Stimulated activated CD4-positive, alpha-beta T cell treated with anti-CD3 and anti-CD28 coated beads, Interleukin-15, amount 100 ng/mL, for 1 hour (primary cell): ENCODE measurements around the gene MBNL3.
"Not testable (repeated sequence)": the region's sequence is repeated elsewhere in the genome, so short reads cannot be mapped to it uniquely, and the experiment has no call there.

Experiments
- DNase-seq, 2 donors: peaks; one replicate each; pipeline ENCODE4 v3.0.0-alpha.2; 2020; ENCODE audit warnings: low read depth in 1 of 2, low spot score in 1 of 2

Gene MBNL3

GRCh38 chrX:132378281-132378680, 110.6 kb downstream of the MBNL3 start:
- DNase-seq = no peak

GRCh38 chrX:132375941-132376340, 112.9 kb downstream of the MBNL3 start:
- DNase-seq = no peak

GRCh38 chrX:132373610-132374009, 115.2 kb downstream of the MBNL3 start:
- no peak for DNase-seq

GRCh38 chrX:132369617-132370326, 119.1 kb downstream of the MBNL3 start:
- DNase-seq = no peak

- DNase-seq = no peak
Observed at GRCh38 chrX:132367984-132368383, 120.9 kb downstream of the MBNL3 start.

GRCh38 chrX:132367314-132367713, 121.5 kb downstream of the MBNL3 start:
- DNase-seq = no peak

- no peak for DNase-seq
Observed at GRCh38 chrX:132365490-132365889, 123.3 kb downstream of the MBNL3 start.

GRCh38 chrX:132364313-132364712, 124.5 kb downstream of the MBNL3 start:
- no peak for DNase-seq

GRCh38 chrX:132353430-132353829, 135.4 kb downstream of the MBNL3 start:
- no peak for DNase-seq

GRCh38 chrX:132336172-132336571, 152.7 kb downstream of the MBNL3 start:
- DNase-seq = no peak

- DNase-seq = no peak
Observed at GRCh38 chrX:132333351-132333750, 155.5 kb downstream of the MBNL3 start.

- no peak for DNase-seq
Observed at GRCh38 chrX:132331532-132331931, 157.3 kb downstream of the MBNL3 start.

GRCh38 chrX:132331000-132331399, 157.8 kb downstream of the MBNL3 start:
- DNase-seq = no peak

- DNase-seq = no peak
Observed at GRCh38 chrX:132330156-132330729, 158.6 kb downstream of the MBNL3 start.

GRCh38 chrX:132326960-132327359, 161.9 kb downstream of the MBNL3 start:
- DNase-seq = not testable (repeated sequence)
